NCI-H2081 treated with DMSO at 0.1 percent for 48 hours (cell line): Measurements from ENCODE around the gene CALN1.
"Not testable (repeated sequence)": the region's sequence is repeated elsewhere in the genome, so short reads cannot be mapped to it uniquely, and the experiment has no call there.

Source experiments
- DNase-seq: peaks from one replicate; lab custom pipeline; 2025; lab: John Stamatoyannopoulos, UW

CALN1 gene

GRCh38 chr7:71740174-71740560, 672.0 kb downstream of the CALN1 start:
- DNase-seq, result no peak

GRCh38 chr7:71739520-71740173, 672.5 kb downstream of the CALN1 start:
- no peak for DNase-seq

- DNase-seq, result not testable (repeated sequence)
Measured at GRCh38 chr7:71737931-71738540, 674.1 kb downstream of the CALN1 start.

GRCh38 chr7:71735961-71736556, 676.1 kb downstream of the CALN1 start:
- DNase-seq, result no peak

DNA sequence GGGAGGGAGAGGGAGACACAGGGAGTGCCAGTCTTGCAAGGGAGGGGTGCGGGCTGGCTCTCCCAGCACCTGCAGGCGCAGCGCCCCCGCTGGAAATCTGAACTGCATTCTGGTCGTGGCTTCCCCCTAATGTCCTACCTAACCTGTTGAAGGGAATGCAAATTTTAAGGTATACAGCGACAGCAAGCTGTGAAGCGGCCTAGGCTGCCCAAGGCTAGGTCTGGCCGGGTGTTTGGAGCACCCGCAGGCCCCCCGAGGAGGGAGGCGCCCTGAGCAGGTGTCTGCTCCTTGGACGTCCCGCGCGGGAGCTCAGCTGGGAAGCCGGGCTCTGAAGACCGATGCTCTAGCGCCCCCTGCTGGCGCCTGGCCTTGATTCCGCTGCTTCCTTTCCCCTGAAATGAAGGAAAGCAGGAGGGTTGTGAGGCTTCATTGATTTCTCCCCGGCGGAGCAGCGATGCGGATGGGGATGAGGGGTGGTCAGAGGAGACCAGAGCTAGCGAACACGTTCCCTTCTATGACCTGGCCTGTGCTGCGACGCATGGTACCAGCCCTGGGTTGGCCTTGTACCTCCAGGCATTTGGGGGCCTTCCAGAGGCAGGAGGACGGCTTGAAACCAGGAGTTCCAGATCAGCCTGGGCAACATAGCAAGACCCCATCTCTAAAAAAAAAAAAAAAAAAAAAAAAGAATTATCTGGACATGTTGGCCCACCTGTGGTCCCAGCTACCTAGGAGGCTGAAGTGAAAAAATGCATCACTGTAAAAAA, 678.8 kb downstream of the CALN1 start:
- no peak for DNase-seq

DNA sequence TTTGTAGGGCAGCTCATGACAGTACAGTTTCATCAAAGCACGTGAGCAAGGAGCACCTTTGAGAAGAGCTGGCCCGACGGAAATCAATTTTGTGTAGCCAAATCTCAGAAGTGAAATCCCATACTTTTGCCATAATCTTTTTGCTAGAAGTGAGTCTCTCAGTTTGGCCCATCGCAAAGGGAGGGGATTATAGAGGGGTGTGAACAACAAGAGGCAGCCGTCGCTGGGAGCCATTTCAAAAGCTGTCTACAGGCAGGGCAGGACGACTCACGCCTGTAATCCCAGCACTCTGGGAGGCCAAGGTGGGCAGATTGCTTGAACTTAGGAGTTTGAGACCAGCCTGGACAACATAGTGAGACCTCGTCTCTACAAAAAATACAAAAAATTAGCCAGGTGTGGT, 680.4 kb downstream of the CALN1 start:
- DNase-seq, result no peak
